Right cardiac atrium (tissue), 5 donors: Measurements from ENCODE around the gene B4GALNT3. TPM values are rescaled to one million over a fixed set of nuclear protein-coding genes. Genes with fewer than 3 reads are reported as not detected.

Source experiments
- ATAC-seq, 2 donors: fragments of 200-7000 bp; cut with Tn5 transposase; one replicate each; pipeline versions ENCODE4 v1.8.0 to v1.9.1; 2020; ENCODE audit warnings: moderate library complexity in 2 of 2, mild to moderate bottlenecking in 1 of 2
- DNase-seq, 3 donors: peaks; one replicate each; pipeline ENCODE4 v3.0.0-alpha.2; 2020
- H3K27ac ChIP-seq: one replicate; pipeline ENCODE4 v1.5.1; 2013; ENCODE audit warnings: mild to moderate bottlenecking, low read length, control low read depth, moderate library complexity
- H3K27me3 ChIP-seq: one replicate; pipeline ENCODE4 v1.6.1; 2013; ENCODE audit not compliant: control insufficient read depth, insufficient read depth
- H3K4me1 ChIP-seq: one replicate; pipeline ENCODE4 v1.6.1; 2013; ENCODE audit warnings: low read length; ENCODE audit not compliant: control insufficient read depth, insufficient read depth
- H3K4me3 ChIP-seq: one replicate; pipeline ENCODE4 v1.5.1; 2013; ENCODE audit warnings: low read length, control low read depth
- H3K9me3 ChIP-seq: one replicate; pipeline ENCODE4 v1.6.1; 2013; ENCODE audit warnings: low read length; ENCODE audit not compliant: control insufficient read depth
- WGBS: extraction: QIAGEN DNeasy Blood & Tissue Kit; methylation state at CpG from one replicate; pipeline ENCODE4 v1.1.7; 2013; 5-methylcytosine and 5-hydroxymethylcytosine counted together
- intact Hi-C, 4 donors: fragments of 100-400 bp; cut with DNase I; formaldehyde crosslinking; loops; one replicate each; pipeline versions ENCODE4 v1.11.0 to v1.14.0; 2022 to 2023
- polyA plus RNA-seq: library from polyadenylated mRNA; stranded (reverse); fragments of 200-250 nt; gene quantifications from one replicate; pipeline ENCODE4 v1.2.3, GENCODE V29; 2013
- total RNA-seq, 4 donors: library from RNA; stranded (reverse); fragmentation: NEBNext Ultra II Directional; extraction: Animal tissue kit (Norgen Biotek cat#: 25700); gene quantifications; one replicate each; pipeline ENCODE4 v1.2.1, GENCODE V29; 2021
- donor health status: healthy with polysubstance abuse.
- donor health status: DM: no; HTN: yes; CAD: no.
- donor health status: DM: no; HTN: no; CAD: no.
- donor health status: DM: no; HTN: yes; CAD: no; lungs with severe emphysema.
- donor health status: DM: yes; HTN: yes; CAD: no.

The B4GALNT3 gene
- total and polyA plus RNA-seq, 5 donors = 22.7 to 50.2 (median 35.6) TPM

DNA sequence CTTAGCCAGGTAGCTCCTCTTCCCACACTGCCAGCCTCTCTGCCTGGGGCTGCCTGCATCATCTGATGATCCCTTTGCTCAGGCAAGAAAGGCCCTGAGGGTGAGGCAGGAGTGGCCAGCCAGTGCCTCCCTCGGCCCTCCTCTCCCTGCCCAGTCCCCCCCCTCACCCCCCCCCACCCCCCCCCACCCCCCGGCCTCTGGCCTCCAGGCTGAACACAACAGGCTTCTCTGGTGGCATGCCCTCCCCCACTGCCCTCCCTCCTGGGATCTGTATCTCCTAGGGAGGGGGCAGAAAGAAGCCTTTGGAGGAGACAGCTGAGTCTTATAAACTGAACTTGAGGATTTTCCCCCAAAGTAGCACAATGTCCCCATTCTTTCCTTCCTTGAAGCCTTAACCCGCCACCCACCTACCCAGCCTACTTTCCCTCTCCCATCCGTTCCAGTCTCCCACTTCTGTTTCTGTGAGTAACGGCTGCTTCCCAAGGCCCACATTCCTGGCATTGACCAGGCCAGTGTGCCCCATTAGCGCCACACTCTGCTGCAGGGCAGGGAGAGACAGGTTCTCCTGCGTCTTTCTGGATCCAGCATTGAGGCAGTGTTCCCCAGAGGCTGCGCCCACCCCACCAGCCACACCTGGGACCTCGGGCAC, 82.1 kb downstream of the B4GALNT3 start:
- DNase-seq (no peak), ATAC-seq (peak in 1 of 2 donors; percentile 20)
- H3K4me3 ChIP-seq = no peak overlapping the region
- WGBS = 53% methylated on average over 9 of the region's 9 CpGs
- H3K9me3 ChIP-seq = no peaks in the 10 kb centered on the region
- no peaks in the 10 kb centered on the region for H3K27me3 ChIP-seq
- intact Hi-C loops = no loop called here
- peaks cover 4% of the 10 kb centered on the region for H3K4me1 ChIP-seq
- H3K27ac ChIP-seq = peak overlapping the region; percentile 46

DNA sequence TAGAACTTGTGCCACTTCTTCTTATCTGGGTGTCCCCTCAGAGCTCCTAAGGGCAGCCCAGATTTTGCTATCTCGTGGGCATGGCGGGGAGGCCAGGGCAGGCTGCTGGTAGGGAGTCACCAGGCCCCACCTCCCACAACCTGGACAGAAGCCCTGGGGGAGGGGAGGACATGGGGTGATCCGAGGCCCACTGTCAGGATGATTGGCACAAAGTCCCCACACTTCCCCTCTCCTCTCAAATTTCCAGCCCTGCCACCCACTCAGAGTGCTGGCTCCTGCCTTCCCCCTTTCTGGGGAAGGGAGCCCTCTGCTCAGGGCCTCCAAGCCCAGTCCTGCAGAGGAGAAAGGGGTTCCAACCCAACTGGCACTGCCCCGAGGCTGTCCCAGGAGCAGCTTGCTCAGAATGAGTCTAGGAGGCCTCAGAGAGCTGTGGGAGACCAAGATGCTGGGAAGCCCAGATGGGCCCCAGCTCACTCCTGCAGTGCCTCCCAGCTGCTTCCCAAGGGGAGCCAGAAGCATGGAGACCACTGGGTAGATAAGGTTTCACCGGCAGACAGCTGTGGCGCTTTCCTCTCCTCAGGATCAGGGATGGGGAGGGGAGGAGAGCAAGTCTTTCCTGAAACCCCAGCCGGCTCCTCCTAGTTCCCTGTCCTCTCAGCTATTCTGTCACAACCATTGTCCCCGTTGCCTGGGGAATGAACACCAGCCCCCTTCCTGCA, 82.8 kb downstream of the B4GALNT3 start:
- peak in 1 of 2 donors; percentile 9 for ATAC-seq
- 42% methylated on average over 8 of the region's 8 CpGs for WGBS
- H3K27me3 ChIP-seq = no peaks in the 10 kb centered on the region
- H3K4me1 ChIP-seq = peaks cover 4% of the 10 kb centered on the region
- no peaks in the 10 kb centered on the region for H3K9me3 ChIP-seq
- peak overlapping the region; percentile 46 for H3K27ac ChIP-seq
- DNase-seq = no peak
- no peak overlapping the region for H3K4me3 ChIP-seq
- intact Hi-C loops = no loop called here

DNA sequence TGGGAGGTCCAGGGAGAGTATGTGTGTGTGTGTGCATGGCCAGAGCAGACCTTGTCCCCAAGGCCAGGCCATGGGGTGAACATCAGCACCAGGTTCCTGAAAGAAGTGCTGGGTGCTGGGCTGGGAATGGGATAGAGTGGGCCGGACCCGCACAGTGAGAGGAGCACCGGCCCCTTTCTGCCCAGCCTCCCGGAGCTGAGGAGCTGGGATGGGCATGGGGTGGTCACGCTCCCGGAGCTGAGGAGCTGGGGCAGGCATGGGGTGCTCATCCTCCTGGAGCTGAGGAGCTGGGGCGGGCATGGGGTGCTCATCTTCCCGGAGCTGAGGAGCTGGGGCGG, 83.3 kb downstream of the B4GALNT3 start:
- DNase-seq = no peak

DNA sequence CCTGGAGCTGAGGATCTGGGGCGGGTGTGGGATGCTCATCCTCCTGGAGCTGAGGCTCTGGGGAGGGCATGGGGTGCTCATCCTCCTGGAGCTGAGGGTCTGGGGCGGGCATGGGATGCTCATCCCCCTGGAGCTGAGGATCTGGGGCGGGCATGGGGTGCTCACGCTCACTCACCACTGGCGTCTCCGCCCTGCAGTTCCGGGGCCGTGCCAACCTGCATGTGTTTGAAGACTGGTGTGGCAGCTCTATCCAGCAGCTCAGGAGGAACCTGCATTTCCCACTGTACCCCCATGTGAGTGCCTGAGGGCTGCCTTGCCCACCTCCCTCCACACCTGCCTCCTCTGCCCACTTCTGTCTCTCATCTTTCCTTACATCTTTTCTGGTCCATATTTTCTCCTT, 84.4 kb downstream of the B4GALNT3 start:
- intact Hi-C loops = no loop called here
- no peaks in the 10 kb centered on the region for H3K27me3 ChIP-seq
- no peak overlapping the region for H3K27ac ChIP-seq
- 89% methylated on average over 8 of the region's 8 CpGs for WGBS
- ATAC-seq (no peak), DNase-seq (no peak)
- no peak overlapping the region for H3K4me3 ChIP-seq
- H3K9me3 ChIP-seq = no peaks in the 10 kb centered on the region
- H3K4me1 ChIP-seq = peaks cover 4% of the 10 kb centered on the region

More for the DNA sequence above, 83.3 kb downstream of the B4GALNT3 start:
- Histone ChIP-seq H3K27me3 (no peaks in the 10 kb centered on the region), H3K4me3 (no peak overlapping the region), H3K4me1 (peaks cover 4% of the 10 kb centered on the region), H3K27ac (no peak overlapping the region), H3K9me3 (no peaks in the 10 kb centered on the region)
- 83% methylated on average over 8 of the region's 9 CpGs for WGBS
- no peak for ATAC-seq
- intact Hi-C loops = no loop called here

DNA sequence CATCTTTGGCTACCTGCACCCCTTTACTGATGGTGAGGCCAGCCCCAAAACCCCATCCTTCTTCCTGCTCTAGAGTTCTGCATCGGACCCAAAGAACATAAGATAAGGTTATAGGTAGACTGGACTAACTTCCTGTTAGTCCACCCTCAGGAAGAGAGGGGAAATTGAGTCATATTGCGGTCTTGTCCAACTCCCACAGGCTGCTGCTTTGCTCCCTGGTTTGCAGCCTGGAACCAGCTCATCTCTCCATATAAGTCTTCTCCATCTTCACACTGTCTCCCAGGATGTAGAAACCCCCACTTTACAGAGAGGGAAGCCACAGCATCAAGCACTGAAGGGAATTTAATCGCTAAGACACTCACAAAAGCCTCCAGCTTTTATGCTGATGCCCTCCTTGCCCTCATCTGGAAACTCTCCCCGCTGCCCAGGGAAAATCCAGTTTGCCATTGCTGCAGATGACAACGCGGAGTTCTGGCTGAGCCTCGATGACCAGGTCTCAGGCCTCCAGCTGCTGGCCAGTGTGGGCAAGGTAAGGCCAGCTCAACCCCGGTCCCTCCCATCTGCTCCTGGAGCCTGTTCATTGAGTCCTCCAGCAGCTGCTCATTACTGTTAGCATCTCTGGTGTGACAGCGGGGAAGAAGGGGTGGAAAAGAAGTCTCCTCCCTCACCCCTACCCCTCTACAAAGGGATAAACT, 85.3 kb downstream of the B4GALNT3 start:
- WGBS = 76% methylated on average over 9 of the region's 9 CpGs
- Histone ChIP-seq H3K4me3 (no peak overlapping the region), H3K9me3 (no peaks in the 10 kb centered on the region), H3K27me3 (no peaks in the 10 kb centered on the region), H3K4me1 (peaks cover 4% of the 10 kb centered on the region), H3K27ac (no peak overlapping the region)
- no peak for ATAC-seq
- DNase-seq = no peak
- intact Hi-C loops = loop anchor here in 3 of 4 donors (5.0 kb wide), 1 partner anchor 93 kb away; no protein-coding TSS in a partner anchor

DNA sequence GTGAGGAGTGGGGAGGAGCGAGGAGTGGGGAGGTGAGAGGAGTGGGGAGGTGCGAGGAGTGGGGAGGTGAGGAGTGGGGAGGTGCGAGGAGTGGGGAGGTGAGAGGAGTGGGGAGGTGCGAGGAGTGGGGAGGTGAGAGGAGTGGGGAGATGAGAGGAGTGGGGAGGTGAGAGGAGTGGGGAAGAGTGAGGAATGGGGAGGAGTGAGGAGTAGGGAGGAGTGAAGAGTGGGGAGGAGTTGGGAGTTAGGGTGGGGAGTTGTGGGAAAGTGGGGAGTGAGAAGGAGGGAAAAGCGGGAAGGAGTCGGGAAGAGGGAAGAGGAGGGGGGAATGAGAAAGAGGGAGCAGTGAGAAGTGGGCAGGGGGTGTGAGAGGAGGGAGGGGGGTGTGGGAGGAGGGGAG, 86.1 kb downstream of the B4GALNT3 start:
- H3K9me3 ChIP-seq = no peaks in the 10 kb centered on the region
- no peak overlapping the region for H3K4me3 ChIP-seq
- WGBS = 75% methylated on average over 6 of the region's 6 CpGs
- H3K27ac ChIP-seq = no peak overlapping the region
- intact Hi-C loops = loop anchor here (2.0 to 5.0 kb wide), 2 partner anchors 94 to 103 kb away; no protein-coding TSS in a partner anchor
- peaks cover 4% of the 10 kb centered on the region for H3K4me1 ChIP-seq
- ATAC-seq = no peak
- DNase-seq = no peak
- no peaks in the 10 kb centered on the region for H3K27me3 ChIP-seq

DNA sequence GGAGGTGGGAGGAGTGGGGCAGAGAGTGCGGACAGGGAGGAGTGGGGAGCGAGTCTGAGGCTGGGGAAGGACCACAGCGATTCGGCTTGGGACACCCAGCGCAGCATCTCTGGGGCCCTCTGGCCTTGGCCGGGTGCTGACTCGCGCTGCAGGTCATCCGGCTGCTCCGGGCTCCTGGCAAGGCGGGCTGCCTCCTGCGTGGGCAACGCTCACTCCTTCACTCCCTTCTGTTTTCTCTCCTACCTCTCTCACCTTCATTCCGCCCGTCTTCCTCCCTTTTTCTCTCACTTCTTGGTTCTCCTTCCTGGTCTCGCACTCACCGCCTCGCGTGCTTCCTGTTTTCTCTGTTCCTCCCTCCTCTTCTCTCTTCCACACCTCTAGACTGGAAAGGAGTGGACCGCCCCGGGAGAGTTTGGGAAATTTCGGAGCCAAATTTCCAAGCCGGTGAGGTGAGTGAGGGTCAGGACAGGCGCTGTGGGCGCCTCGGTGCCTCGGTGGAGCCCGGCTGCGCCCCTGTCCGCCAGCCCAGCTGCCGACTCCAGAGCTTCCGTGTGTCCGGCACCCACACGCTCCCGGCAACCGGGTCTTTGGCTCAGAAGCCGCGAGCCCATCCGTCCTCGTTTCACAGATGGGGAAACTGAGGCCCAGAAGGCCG, 86.7 kb downstream of the B4GALNT3 start:
- H3K4me3 ChIP-seq = no peak overlapping the region
- no peaks in the 10 kb centered on the region for H3K27me3 ChIP-seq
- DNase-seq = no peak
- intact Hi-C loops = loop anchor here (2.0 to 5.0 kb wide), 2 partner anchors 94 to 104 kb away; no protein-coding TSS in a partner anchor
- no peak overlapping the region for H3K27ac ChIP-seq
- peaks cover 3% of the 10 kb centered on the region for H3K4me1 ChIP-seq
- no peaks in the 10 kb centered on the region for H3K9me3 ChIP-seq
- whole genome bisulfite sequencing = 74% methylated on average over 41 of the region's 41 CpGs
- ATAC-seq = peak in 1 of 2 donors; percentile 3

DNA sequence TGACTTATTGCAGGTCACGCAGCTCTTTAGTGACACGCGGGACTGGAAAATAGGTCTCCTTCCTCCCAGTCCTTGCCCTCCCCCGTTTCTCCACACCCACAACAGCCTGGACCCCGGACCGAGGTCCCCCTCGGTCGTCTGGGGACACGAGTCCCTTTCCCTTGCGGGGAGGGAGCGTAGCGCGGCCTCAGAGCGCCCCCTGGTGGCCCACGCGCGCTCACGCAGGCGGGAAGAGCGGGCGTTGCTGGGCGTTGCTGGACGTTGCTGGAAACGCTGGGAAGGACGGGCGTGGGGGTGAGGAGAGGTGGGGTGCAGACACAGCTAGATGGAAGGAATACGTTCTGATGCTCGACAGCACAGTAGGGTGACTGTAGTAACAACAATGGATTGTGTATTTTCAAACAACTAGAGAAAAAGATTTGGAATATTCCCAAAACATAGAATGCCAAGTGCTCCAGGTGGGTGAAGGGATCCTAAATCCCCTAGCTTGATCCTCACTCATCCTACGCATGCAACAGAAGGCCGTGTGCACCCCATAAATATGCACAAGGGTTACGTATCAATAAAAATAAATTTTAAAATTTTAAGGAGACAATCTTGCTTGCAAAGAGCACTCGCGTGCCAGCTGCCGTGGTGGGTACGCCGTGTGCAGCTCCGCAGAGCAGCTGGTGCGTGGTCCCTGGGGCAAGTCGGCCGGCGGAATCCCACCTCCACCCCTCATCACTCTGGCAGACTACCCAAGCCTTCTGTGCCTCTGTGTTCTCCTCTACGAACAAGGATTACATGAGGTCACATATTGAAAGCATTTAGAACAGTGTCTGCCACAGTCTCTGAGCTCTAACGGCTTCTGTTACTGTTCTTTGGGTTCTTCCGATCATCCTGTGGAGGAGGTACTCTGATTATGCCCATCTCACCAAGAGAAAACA, 87.4 kb downstream of the B4GALNT3 start:
- no peaks in the 10 kb centered on the region for H3K9me3 ChIP-seq
- peak; percentile 66 to 83 for ATAC-seq
- H3K27me3 ChIP-seq = no peaks in the 10 kb centered on the region
- intact Hi-C loops = loop anchor here (2.0 to 5.0 kb wide), 2 partner anchors 95 to 104 kb away; no protein-coding TSS in a partner anchor
- DNase-seq = peak; percentile 70 to 90 (median 85)
- H3K27ac ChIP-seq = no peak overlapping the region
- WGBS = 28% methylated on average over 44 of the region's 44 CpGs
- H3K4me3 ChIP-seq = no peak overlapping the region
- peaks cover 6% of the 10 kb centered on the region for H3K4me1 ChIP-seq

DNA sequence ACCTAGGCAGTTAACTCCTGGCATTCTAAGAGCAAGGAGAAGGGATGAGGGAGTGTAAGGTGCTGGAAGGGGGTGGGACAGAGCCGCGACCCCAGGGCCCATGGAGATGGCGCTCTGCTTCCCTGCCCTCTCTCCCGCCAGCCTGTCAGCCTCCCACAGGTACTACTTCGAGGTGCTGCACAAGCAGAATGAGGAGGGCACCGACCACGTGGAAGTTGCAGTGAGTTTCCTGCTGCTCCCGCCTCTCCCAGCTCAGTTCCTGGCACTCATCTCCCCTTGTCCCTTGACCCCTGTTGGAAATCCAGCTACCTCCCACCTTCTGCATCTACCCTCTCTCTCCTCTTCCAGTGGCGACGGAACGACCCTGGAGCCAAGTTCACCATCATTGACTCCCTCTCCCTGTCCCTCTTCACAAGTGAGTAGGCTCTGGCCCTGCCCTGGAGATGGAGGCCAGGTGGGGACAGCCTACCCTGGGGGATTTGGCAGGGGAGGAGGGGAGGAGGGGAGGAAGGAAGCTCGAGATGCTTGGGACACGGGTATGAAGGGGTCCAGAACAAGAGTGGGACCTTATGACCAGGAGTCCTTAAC, 88.2 kb downstream of the B4GALNT3 start:
- DNase-seq (no peak), ATAC-seq (no peak)
- intact Hi-C loops = loop anchor here (2.0 to 5.0 kb wide), 2 partner anchors 96 to 105 kb away; no protein-coding TSS in a partner anchor
- Histone ChIP-seq H3K4me1 (peaks cover 12% of the 10 kb centered on the region), H3K9me3 (no peaks in the 10 kb centered on the region), H3K4me3 (no peak overlapping the region), H3K27ac (no peak overlapping the region), H3K27me3 (no peaks in the 10 kb centered on the region)
- WGBS = 63% methylated on average over 13 of the region's 13 CpGs
